Colonic mucosa (tissue), 4 donors: ENCODE measurements around the gene ARMC5. TPM values are rescaled to one million over a fixed set of nuclear protein-coding genes. Genes with fewer than 3 reads are reported as not detected.
"Not testable (repeated sequence)": the region's sequence is repeated elsewhere in the genome, so short reads cannot be mapped to it uniquely, and the experiment has no call there.

Experiments used
- DNase-seq: peaks from one replicate; pipeline ENCODE4 v3.0.0-alpha.2; 2020
- H3K27ac ChIP-seq: fragments of 200-600 bp; one replicate; pipeline ENCODE4 v1.8.0; 2021
- H3K27me3 ChIP-seq: fragments of 200-600 bp; one replicate; pipeline ENCODE4 v1.8.0; 2021
- H3K36me3 ChIP-seq: fragments of 200-600 bp; one replicate; pipeline ENCODE4 v1.8.0; 2021
- H3K4me1 ChIP-seq: fragments of 200-600 bp; one replicate; pipeline ENCODE4 v1.8.0; 2021; ENCODE audit warnings: mild to moderate bottlenecking
- H3K4me3 ChIP-seq: fragments of 200-600 bp; one replicate; pipeline ENCODE4 v1.8.0; 2021
- H3K9ac ChIP-seq, 2 donors: one replicate each; pipeline ENCODE4 v1.7.0; 2013; ENCODE audit warnings: control low read depth in 2 of 2, low read depth in 2 of 2, low read length in 2 of 2
- H3K9me3 ChIP-seq: fragments of 200-600 bp; one replicate; pipeline ENCODE4 v1.8.0; 2021
- CTCF ChIP-seq: fragments of 200-600 bp; IDR thresholded peaks from one replicate; pipeline ENCODE4 v1.8.0; 2022; ENCODE audit warnings: antibody characterized with exemption, mild to moderate bottlenecking
- intact Hi-C: fragments of 100-400 bp; cut with DNase I; formaldehyde crosslinking; loops from one replicate; pipeline ENCODE4 v1.14.1; 2022
- total RNA-seq, 2 donors: library from RNA; stranded (reverse); fragmentation: NEBNext Ultra II Directional in 1 of 2; extraction: Animal tissue kit (Norgen Biotek cat#: 25700) in 1 of 2; gene quantifications; one replicate each; pipeline ENCODE4 v1.2.1, GENCODE V29; 2021
- donor health status: healthy.
- donor health status: DM: no; HTN: no; CAD: no.
- donor health status: DM: no; HTN: no; CAD: no.

Gene ARMC5
- total RNA-seq, 2 donors from 2014 or later: 5.5 to 13.2 TPM

GRCh38 chr16:31435341-31436220, 23.7 kb upstream of the ARMC5 start:
- Histone ChIP-seq H3K9ac (no peak overlapping the region), H3K4me1 (no peaks in the 10 kb centered on the region), H3K4me3 (no peak overlapping the region), H3K9me3 (no peaks in the 10 kb centered on the region), H3K27ac (no peak overlapping the region), H3K36me3 (no peaks in the 10 kb centered on the region), H3K27me3 (no peaks in the 10 kb centered on the region)
- TF ChIP-seq CTCF: no peak
- DNase-seq: no peak
- intact Hi-C loops: no loop called here

DNA sequence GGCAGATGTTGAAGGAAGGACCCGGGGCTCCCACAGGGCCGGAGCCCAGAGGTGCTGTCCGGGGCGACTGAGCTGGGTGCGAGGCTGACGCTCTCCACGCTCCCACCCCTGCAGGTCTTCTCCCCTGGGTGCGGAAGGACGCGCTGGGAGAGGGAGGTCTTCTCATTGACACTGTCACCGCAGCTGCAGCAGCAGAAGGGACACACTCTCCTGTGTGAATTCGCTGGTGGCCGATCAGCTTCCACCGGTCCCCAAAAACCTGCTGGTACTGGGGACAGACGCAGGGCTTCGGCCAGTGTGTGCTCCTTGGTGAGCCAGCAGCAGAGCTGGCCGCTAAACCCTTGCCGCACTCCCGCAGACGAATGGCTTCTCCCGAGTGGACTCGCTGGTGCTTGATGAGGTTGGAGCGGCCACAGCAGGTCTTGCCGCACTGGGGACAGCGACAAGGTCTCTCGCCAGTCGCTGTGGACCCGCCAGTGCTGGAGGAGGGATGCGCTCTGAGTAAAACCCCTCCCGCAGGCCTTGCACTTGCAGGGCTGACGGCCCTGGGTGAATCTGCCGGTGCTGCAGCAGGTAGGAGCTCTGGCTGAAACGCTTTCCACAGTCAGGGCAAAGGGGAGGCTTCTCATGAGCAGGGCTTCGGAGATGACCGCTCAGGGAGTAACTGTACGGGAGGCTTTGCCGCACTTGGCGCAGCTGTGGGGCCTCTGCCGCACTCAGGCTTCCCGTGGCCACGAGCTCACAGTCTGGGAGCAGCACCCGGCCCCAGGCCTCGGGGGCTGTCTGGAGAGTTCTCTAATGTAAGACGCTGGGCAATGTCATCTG, 22.9 kb upstream of the ARMC5 start:
- Histone ChIP-seq H3K36me3 (no peaks in the 10 kb centered on the region), H3K9ac (no peak overlapping the region), H3K27ac (no peak overlapping the region), H3K9me3 (no peaks in the 10 kb centered on the region), H3K27me3 (no peaks in the 10 kb centered on the region), H3K4me1 (no peaks in the 10 kb centered on the region), H3K4me3 (no peak overlapping the region)
- intact Hi-C loops: no loop called here
- DNase-seq: no peak
- no peak for TF ChIP-seq CTCF

- no peaks in the 10 kb centered on the region for H3K9me3 ChIP-seq
- H3K4me1 ChIP-seq: no peaks in the 10 kb centered on the region
- H3K27me3 ChIP-seq: no peaks in the 10 kb centered on the region
- no peak overlapping the region for H3K9ac ChIP-seq
- H3K4me3 ChIP-seq: no peak overlapping the region
- no peak overlapping the region for H3K27ac ChIP-seq
- H3K36me3 ChIP-seq: no peaks in the 10 kb centered on the region
- DNase-seq: no peak
- intact Hi-C loops: no loop called here
- no peak for TF ChIP-seq CTCF
Observed at GRCh38 chr16:31438414-31438813, 20.9 kb upstream of the ARMC5 start.

DNA sequence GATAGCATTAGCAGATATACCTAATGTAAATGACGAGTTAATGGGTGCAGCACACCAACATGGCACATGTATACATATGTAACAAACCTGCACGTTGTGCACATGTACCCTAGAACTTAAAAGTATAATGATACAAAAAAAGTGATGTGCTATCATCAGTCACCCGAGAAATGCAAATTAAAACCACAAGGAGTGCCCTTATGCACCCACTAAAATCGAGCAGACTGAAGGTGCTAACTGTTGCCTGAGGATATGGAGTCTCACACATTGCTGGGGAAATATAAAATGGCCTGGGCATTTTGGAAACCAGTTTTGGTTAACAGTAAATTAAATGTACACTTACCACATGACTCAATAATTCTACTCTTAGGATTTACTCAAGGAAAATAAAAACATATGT, 20.3 kb upstream of the ARMC5 start:
- H3K4me3 ChIP-seq, DNase-seq, H3K27ac ChIP-seq, H3K9ac ChIP-seq, intact Hi-C loops, H3K4me1 ChIP-seq, H3K27me3 ChIP-seq, H3K9me3 ChIP-seq, H3K36me3 ChIP-seq: not testable (repeated sequence)

DNA sequence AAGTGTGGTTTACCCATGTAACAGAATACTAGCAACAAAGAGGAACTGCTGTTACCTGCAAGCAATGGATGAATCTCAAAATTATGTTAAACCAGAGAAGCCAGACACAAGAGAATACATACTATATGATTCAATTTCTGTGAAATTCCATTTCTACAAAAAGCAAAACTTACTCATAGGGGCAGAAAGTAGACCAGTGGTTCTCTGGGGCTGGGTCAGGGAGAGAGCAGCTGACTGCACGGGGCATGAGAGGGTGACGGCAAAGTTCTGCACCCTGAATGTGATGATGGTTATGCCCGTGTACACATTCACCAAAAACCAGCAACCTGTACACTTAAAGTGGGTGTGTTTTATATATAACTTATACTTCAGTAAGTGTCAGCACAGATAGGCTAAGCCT, 19.8 kb upstream of the ARMC5 start:
- no peaks in the 10 kb centered on the region for H3K36me3 ChIP-seq
- DNase-seq: no peak
- H3K4me1 ChIP-seq: no peaks in the 10 kb centered on the region
- H3K9ac ChIP-seq: no peak overlapping the region
- H3K9me3 ChIP-seq: no peaks in the 10 kb centered on the region
- no peak overlapping the region for H3K27ac ChIP-seq
- no peak overlapping the region for H3K4me3 ChIP-seq
- no peak for TF ChIP-seq CTCF
- intact Hi-C loops: no loop called here
- H3K27me3 ChIP-seq: no peaks in the 10 kb centered on the region
